Activated T-cell treated with anti-CD3 and anti-CD28 coated beads, Interleukin-2, amount 50 U/mL, for 24 hours (primary cell): Measurements from ENCODE around the gene SPG7.
"Not testable (repeated sequence)": the region's sequence is repeated elsewhere in the genome, so short reads cannot be mapped to it uniquely, and the experiment has no call there.

Experiments used
- DNase-seq: peaks from one replicate; pipeline ENCODE4 v3.0.0-alpha.2; 2020
- H3K27ac Mint-ChIP-seq: 2 replicates; pipeline ENCODE4 v1.8.0; 2020; ENCODE audit warnings: mild to moderate bottlenecking, mixed read lengths
- H3K27me3 Mint-ChIP-seq: 2 replicates; pipeline ENCODE4 v1.8.0; 2020; ENCODE audit warnings: mixed read lengths
- H3K36me3 Mint-ChIP-seq: 2 replicates; pipeline ENCODE4 v1.8.0; 2020; ENCODE audit warnings: low read depth, mixed read lengths
- H3K4me1 Mint-ChIP-seq: 2 replicates; pipeline ENCODE4 v1.8.0; 2020; ENCODE audit warnings: low read depth, mixed read lengths
- H3K4me3 Mint-ChIP-seq: 2 replicates; pipeline ENCODE4 v1.8.0; 2020; ENCODE audit warnings: mild to moderate bottlenecking, moderate library complexity, mixed read lengths
- H3K9me3 Mint-ChIP-seq: 2 replicates; pipeline ENCODE4 v1.8.0; 2020; ENCODE audit warnings: mixed read lengths

The SPG7 gene

DNA sequence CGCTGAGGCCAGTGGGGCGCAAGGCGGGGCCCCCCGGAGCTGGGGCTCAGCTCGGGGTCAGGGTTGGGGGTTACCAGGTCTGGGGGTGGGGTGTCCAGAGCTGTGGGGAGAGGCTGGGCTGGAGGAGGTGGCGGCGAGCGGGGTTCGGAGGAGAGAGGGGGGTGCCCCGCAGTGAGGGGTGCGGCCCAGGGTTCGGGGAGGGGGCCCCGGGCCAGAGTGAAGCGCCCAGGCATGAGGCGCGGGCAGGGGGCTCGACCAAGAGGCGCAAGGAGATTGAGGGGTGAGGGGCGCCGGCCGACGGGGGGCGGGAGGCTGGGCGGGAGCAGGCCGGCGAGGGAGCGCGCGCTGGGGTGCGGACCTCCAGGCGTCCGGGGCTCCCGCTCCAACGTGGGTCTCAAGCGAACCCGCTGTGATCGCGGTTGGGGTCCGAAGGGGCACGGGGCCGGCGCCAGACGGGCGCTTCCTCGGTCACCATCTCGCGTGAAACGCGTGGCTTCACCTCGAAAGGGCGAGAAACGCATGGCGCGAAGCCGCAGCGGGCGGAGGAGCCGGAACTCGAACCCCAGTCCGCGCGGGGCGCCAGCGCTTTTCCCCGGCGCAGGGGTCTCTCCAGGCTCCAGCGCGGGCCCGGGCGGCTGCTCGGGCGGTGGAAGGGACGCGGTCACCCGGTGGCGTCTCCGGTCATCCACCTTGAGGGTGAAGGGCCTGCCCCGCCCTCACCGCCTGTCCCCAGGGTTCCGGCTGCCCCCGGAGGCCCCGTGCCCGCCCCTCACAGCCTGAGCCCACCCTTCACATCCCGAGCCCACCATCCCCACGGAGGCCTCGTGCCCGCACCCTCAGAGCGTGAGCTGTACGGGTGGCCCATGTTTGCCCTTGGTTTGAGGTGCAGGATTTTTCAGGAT lies 68.2 kb downstream of the SPG7 start:
- Mint-ChIP-seq H3K9me3 (no peaks in the 10 kb centered on the region), H3K27me3 (peaks cover 29% of the 10 kb centered on the region), H3K4me1 (peaks cover 11% of the 10 kb centered on the region), H3K27ac (no peak overlapping the region), H3K4me3 (peak overlapping the region; percentile 29), H3K36me3 (peaks cover 3% of the 10 kb centered on the region)
- no peak for DNase-seq

DNA sequence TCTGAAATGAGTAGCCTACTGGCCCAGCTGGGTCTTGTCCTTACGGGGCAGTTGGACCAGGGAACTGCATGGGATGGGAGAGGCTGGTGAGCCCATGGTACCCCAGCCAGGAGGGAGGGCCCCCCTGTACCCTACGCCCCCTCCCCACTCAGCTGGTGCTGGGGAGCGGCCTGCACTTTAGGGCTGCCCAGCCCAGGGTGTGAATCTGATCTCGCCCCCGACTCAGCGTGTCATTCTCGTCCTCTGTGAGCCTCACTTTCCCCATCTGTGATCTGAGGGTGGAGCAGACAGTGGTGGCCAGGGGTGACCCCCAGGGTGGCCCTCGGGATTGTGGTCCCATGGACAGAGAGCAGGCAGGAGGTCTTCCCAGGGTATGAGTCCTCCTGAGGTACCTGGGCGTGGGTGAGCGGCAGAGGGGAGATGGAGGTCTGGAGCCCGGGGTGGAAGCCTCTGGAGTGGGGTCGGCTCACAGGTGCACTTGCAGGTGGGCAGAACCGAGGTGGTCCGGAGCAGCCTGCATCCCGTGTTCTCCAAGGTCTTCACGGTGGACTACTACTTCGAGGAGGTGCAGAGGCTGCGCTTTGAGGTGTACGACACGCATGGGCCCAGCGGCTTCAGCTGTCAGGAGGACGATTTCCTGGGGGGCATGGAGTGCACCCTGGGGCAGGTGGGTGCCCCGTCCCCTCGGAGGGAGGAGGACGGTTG lies 69.0 kb downstream of the SPG7 start:
- DNase-seq: no peak
- peaks cover 7% of the 10 kb centered on the region for H3K4me1 Mint-ChIP-seq
- peaks cover 3% of the 10 kb centered on the region for H3K36me3 Mint-ChIP-seq
- peaks cover 23% of the 10 kb centered on the region for H3K27me3 Mint-ChIP-seq
- peak overlapping the region; percentile 55 for H3K27ac Mint-ChIP-seq
- H3K9me3 Mint-ChIP-seq: no peaks in the 10 kb centered on the region
- H3K4me3 Mint-ChIP-seq: peak overlapping the region; percentile 29

DNA sequence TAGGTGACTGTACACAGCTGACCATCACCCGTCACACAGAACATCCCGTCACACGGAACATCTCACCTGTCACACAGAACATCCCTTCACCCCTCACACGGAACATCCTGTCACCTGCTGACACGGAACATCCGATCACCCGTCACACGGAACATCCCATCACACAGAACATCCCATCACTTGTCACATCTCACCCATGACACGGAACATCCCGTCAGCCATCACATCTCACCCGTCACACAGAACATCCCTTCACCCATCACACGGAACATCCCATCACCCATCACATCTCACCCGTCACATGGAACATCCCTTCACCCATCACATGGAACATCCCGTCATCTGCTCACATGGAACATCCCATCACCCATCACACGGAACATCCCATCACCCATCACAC lies 71.1 kb downstream of the SPG7 start:
- Mint-ChIP-seq H3K27me3 (peaks cover 6% of the 10 kb centered on the region), H3K4me3 (no peak overlapping the region), H3K4me1 (peaks cover 2% of the 10 kb centered on the region), H3K9me3 (no peaks in the 10 kb centered on the region), H3K36me3 (peaks cover 3% of the 10 kb centered on the region), H3K27ac (no peak overlapping the region)
- DNase-seq: no peak

DNA sequence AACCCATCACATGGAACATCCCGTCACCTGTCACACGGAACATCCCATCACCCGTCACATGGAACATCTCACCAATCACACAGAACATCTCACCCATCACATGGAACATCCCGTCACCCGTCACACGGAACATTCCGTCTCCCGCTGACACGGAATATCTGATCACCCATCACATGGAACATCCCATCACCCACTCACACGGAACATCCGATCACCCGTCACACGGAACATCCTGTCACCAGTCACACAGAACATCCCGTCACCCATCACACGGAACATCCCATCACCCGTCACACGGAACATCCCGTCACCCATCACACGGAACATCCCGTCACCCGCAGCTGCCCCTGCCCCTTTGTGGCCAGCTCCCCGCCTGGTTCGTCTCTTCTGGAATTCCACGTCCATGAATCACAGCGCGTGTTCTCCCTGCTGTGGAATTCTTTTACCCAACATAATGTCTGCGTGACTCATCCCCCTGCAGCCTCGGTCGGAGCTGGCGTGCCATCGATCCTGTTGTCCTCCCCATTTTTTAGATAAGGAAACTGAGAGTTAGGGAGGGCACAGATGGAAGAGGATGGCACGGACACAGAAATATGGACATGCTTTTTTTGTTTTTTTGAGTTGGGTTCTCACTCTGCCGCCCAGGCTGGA lies 73.0 kb downstream of the SPG7 start:
- no peaks in the 10 kb centered on the region for H3K4me1 Mint-ChIP-seq
- no peak overlapping the region for H3K4me3 Mint-ChIP-seq
- H3K27ac Mint-ChIP-seq: no peak overlapping the region
- H3K27me3 Mint-ChIP-seq: peaks cover 6% of the 10 kb centered on the region
- no peak for DNase-seq
- H3K9me3 Mint-ChIP-seq: no peaks in the 10 kb centered on the region
- peaks cover 3% of the 10 kb centered on the region for H3K36me3 Mint-ChIP-seq

DNA sequence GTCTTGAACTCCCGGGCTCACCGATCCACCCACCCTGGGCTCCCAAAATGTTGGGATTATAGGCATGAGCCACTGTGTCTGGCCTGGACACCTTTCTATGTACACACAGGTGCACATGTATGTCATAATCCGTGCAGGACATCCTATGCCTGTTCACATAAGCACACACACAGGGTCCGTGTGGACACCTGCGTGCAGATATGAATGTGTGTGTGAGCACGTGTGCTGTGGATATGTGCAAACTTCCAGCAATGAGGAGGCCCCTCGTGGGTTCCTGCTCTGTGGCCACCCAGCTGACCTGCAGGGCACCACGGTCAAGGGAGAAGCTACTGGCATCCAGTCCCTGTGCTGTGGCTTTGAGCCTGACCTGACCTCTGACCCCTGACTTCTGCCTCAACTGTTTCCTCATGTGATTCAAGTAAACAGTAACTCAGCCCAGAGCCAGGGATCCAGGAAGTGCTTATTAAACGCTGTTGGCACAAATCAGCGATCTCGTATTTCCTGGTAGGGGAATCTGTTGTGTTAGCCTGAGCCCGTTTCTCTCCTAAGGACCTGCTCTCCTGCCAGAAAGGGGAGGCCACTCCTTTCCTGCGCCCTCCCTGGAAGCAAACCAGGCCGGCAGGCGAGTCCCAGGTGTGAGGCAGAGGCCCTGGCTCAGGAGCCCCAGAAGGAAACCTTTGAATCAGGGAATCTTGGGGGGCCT lies 73.8 kb downstream of the SPG7 start:
- Mint-ChIP-seq H3K4me3 (no peak overlapping the region), H3K27me3 (peaks cover 6% of the 10 kb centered on the region), H3K4me1 (no peaks in the 10 kb centered on the region), H3K36me3 (peaks cover 6% of the 10 kb centered on the region), H3K27ac (no peak overlapping the region), H3K9me3 (no peaks in the 10 kb centered on the region)
- no peak for DNase-seq

DNA sequence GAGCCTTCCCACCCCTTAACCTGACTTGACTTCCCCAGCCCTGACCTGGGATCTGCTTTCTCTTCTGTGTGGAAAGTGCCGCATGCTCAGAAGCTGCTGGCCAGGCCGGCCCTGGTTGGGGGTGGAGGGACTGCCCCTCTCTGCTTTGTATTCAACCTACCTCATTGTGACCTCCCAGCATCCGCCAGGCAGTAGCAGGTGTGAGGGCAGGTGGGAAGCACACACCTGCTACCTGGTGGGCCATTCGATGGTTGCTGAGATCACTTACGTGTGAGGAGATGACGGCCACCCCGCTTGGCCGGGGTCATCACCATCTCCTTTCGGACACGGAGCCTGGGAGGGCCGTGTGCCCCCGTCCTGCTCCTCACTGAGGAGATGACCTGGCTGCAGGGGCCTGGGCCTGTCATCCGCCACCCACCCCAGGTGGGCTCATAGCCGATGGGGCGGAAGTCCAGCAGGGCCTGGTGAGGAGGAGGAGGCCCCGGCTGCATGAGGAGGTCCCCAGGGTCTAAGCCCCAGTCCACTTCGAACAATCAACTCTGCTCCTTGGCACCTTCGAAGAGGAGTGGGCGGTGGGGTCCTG lies 74.5 kb downstream of the SPG7 start:
- H3K9me3 Mint-ChIP-seq: no peaks in the 10 kb centered on the region
- H3K27me3 Mint-ChIP-seq: no peaks in the 10 kb centered on the region
- DNase-seq: no peak
- H3K36me3 Mint-ChIP-seq: peaks cover 6% of the 10 kb centered on the region
- no peak overlapping the region for H3K4me3 Mint-ChIP-seq
- H3K27ac Mint-ChIP-seq: no peak overlapping the region
- no peaks in the 10 kb centered on the region for H3K4me1 Mint-ChIP-seq

DNA sequence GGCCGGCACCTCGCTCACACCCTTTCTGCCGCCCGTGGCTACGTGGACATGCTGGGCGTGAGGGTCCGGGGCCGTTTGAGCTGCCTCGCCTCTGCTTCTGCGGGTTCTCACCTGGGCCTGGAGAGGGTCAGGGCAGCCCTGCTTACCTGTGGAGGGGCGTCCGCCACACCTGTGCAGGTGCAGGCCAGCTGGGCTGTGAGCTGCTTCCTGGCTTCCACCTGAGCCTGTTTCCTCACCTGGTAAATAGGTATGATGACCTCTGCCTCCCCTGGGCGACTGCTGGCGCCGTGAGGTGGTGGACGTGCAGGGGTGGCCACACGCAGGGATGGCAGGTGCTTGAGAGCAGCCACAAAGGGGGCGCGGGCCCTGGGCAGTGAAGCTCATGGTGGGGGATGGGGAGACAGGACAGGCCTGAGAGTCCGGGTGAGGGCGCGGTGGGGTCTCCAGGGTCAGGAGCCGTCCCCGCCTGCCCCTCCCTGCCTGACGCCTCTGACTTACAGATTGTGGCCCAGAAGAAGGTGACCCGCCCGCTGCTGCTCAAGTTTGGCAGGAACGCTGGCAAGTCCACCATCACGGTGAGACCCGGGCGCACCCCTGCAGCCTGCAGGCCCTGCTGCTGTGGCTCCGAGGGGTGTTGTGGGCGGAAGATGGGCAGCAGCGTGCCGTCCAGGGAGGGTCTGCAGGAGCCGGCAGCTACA lies 75.1 kb downstream of the SPG7 start:
- Mint-ChIP-seq H3K4me3 (no peak overlapping the region), H3K9me3 (no peaks in the 10 kb centered on the region), H3K4me1 (no peaks in the 10 kb centered on the region), H3K27me3 (no peaks in the 10 kb centered on the region), H3K36me3 (peaks cover 4% of the 10 kb centered on the region), H3K27ac (no peak overlapping the region)
- DNase-seq: no peak

DNA sequence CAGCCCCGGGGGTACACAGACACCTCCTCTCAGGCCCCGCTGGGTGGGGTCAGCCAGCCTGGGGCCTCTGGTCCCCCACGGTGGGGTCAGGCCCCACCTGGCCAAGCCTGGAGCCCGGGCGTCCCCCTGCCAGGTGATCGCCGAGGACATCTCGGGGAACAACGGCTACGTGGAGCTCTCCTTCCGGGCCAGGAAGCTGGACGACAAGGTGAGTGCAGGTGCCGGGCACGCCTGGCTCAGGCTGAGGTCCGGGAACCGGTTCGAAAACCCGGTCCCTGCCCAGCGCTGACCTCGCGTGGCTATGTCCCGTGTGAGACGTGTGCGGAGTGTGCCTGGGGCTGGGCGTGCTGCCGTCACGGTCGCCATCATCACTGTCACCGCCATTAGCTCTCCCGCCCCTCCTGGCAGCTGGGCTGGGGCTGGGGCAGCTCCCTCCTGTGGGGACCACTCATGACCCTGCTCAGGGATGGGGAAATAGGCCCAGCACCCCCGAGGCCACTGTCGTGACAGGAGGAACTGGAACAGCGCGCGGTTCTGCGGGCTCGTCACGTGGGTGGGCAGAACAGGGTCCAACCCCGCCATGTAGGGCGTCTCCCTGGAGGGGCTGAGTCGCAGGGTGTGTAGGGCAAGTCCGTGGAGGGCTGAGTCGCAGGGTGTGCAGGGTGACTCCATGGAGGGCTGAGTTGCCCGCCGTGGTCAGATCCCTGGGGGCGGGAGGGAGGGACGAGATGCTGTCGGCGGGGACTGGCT lies 75.9 kb downstream of the SPG7 start:
- H3K4me3 Mint-ChIP-seq: no peak overlapping the region
- H3K4me1 Mint-ChIP-seq: no peaks in the 10 kb centered on the region
- no peaks in the 10 kb centered on the region for H3K9me3 Mint-ChIP-seq
- H3K27me3 Mint-ChIP-seq: no peaks in the 10 kb centered on the region
- no peak for DNase-seq
- no peak overlapping the region for H3K27ac Mint-ChIP-seq
- peaks cover 3% of the 10 kb centered on the region for H3K36me3 Mint-ChIP-seq

DNA sequence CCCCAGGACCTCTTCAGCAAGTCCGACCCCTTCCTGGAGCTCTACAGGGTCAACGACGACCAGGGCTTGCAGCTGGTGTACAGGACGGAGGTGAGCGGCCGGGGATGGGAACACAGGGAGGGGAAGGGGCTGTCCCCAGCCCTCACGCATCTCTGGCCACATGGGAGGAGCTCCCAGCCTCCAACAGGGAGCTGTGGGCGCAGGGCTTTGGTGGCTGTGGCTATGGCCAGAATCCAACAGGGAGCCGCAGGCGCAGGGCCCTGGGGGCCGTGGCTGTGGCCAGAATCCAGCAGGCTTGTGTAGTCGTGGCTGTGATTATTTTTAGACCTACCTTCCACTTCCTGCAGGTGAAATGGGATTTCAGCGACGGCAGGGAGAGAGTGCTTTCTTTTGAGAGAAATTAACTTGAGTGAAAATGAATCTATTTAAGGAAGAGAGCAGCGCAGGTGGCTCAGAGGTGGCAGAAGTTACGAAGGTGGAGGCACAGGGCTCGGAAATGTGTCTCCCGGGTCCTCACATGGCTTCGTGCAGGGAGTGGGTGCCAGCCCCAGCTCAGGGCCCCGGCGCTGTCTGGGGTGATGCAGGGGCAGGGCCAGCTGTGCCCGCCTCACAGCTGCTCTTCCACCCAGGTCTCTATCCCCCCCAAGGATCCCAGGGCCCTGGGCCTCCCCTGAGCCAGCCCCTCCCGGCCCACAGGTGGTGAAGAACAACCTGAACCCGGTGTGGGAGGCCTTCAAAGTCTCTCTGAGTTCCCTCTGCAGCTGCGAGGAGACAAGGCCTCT lies 76.8 kb downstream of the SPG7 start:
- H3K27ac Mint-ChIP-seq: no peak overlapping the region
- no peak overlapping the region for H3K4me3 Mint-ChIP-seq
- no peaks in the 10 kb centered on the region for H3K4me1 Mint-ChIP-seq
- peaks cover 3% of the 10 kb centered on the region for H3K36me3 Mint-ChIP-seq
- no peak for DNase-seq
- no peaks in the 10 kb centered on the region for H3K9me3 Mint-ChIP-seq
- H3K27me3 Mint-ChIP-seq: no peaks in the 10 kb centered on the region

DNA sequence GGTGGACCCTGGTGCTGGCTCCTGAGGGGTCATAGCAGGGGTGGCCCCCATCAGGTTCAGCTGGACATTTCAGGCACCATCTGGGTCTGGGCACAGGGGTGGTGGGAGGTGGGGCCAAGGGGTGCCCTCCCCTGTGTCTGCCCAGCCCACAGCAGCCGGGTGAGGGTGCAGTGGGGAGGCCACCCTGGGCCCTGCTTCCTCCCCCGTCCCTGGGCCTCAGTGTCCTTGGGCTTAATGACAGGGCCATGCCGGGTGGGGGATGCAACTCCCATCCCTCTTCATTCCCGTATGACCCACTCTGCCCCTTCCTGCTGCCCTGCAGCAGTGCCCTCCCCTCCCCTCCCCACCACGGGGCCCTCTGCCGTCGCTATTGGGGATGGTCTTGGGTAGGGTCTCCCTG lies 78.0 kb downstream of the SPG7 start:
- DNase-seq: no peak
- H3K9me3 Mint-ChIP-seq: no peaks in the 10 kb centered on the region
- no peaks in the 10 kb centered on the region for H3K27me3 Mint-ChIP-seq
- H3K4me3 Mint-ChIP-seq: no peak overlapping the region
- H3K27ac Mint-ChIP-seq: no peak overlapping the region
- H3K36me3 Mint-ChIP-seq: peaks cover 3% of the 10 kb centered on the region
- H3K4me1 Mint-ChIP-seq: no peaks in the 10 kb centered on the region

DNA sequence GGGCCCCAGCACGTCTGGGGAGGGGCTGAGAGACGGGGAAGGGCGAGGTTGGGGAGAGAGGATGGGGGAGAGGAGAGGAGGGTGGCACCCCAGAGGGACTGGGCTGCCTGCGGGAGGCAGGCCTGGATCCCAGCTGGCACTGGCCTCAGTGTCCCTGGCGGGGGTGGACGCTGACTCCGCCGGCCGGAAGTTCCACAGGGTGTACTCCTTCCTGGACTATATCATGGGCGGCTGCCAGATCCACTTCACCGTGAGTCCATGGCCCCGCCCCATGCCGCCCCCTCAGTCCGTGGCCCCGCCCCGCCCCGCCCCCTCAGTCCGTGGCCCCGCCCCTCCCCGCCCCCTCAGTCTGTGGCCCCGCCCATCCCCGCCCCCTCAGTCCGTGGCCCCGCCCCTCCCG lies 78.7 kb downstream of the SPG7 start:
- Mint-ChIP-seq H3K27ac (no peak overlapping the region), H3K4me3 (no peak overlapping the region), H3K9me3 (no peaks in the 10 kb centered on the region), H3K4me1 (no peaks in the 10 kb centered on the region), H3K27me3 (no peaks in the 10 kb centered on the region), H3K36me3 (peaks cover 3% of the 10 kb centered on the region)
- DNase-seq: no peak

DNA sequence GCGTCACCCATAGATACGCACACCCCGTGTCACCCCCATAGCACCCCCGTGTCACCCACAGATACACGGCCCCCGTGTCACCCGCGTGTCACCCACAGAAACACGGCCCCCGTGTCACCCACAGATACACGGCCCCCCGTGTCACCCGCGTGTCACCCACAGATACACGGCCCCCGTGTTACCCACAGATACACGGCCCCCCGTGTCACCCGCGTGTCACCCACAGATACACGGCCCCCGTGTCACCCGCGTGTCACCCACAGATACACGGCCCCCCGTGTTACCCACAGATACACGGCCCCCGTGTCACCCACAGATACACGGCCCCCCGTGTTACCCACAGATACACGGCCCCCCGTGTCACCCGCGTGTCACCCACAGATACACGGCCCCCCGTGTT lies 79.5 kb downstream of the SPG7 start:
- not testable (repeated sequence) for H3K4me3 Mint-ChIP-seq, H3K4me1 Mint-ChIP-seq, H3K27me3 Mint-ChIP-seq, DNase-seq, H3K27ac Mint-ChIP-seq, H3K9me3 Mint-ChIP-seq, H3K36me3 Mint-ChIP-seq
